Limb (tissue), 2 donors: ENCODE measurements around the gene ALOX15B.
A peak's percentile ranks its signal among the peaks of the same experiment; 100 is the strongest.

Experiments used
- DNase-seq, 2 donors: peaks; one replicate each; pipeline ENCODE4 v3.0.0-alpha.2; 2016; ENCODE audit errors: extremely low spot score in 2 of 2

Gene ALOX15B

GRCh38 chr17:8038954-8039610 lies at the start of gene ALOX15B:
Gene ALOX15B, plus strand, starts transcription at chr17:8039059. Its CDS starts 97 bp downstream, at chr17:8039156.
- DNase-seq = no peak

- peak; percentile 57 to 93 for DNase-seq
Measured at GRCh38 chr17:7989781-7990655, 48.8 kb upstream of the ALOX15B start.

GRCh38 chr17:7992516-7992915 lies 46.3 kb upstream of the ALOX15B start:
- no peak for DNase-seq

GRCh38 chr17:7992924-7993323 lies 45.9 kb upstream of the ALOX15B start:
- no peak for DNase-seq

- no peak for DNase-seq
Measured at GRCh38 chr17:7993972-7994589, 44.8 kb upstream of the ALOX15B start.

- DNase-seq = no peak
Measured at GRCh38 chr17:7995724-7996123, 43.1 kb upstream of the ALOX15B start.

- no peak for DNase-seq
Measured at GRCh38 chr17:7997186-7997585, 41.7 kb upstream of the ALOX15B start.

- DNase-seq = no peak
Measured at GRCh38 chr17:8001976-8002720, 36.7 kb upstream of the ALOX15B start, which contains the start of gene GUCY2D. Gene GUCY2D, plus strand, starts transcription at chr17:8002615. Its CDS starts 433 bp downstream, at chr17:8003048.

GRCh38 chr17:8002721-8003593 lies 35.9 kb upstream of the ALOX15B start:
- peak in 1 of 2 donors; percentile 43 for DNase-seq

GRCh38 chr17:8003594-8004181 lies 35.2 kb upstream of the ALOX15B start:
- DNase-seq = no peak

- DNase-seq = no peak
Measured at GRCh38 chr17:8004899-8005298, 34.0 kb upstream of the ALOX15B start.

GRCh38 chr17:8005357-8005756 lies 33.5 kb upstream of the ALOX15B start:
- no peak for DNase-seq

- DNase-seq = no peak
Measured at GRCh38 chr17:8005967-8006730, 32.7 kb upstream of the ALOX15B start.

GRCh38 chr17:8006836-8007680 lies 31.8 kb upstream of the ALOX15B start:
- DNase-seq = no peak

GRCh38 chr17:8007836-8008235 lies 31.0 kb upstream of the ALOX15B start:
- DNase-seq = no peak

- no peak for DNase-seq
Measured at GRCh38 chr17:8012045-8012580, 26.7 kb upstream of the ALOX15B start.

- DNase-seq = no peak
Measured at GRCh38 chr17:8012996-8013640, 25.7 kb upstream of the ALOX15B start.
